Gastrocnemius medialis (tissue), 4 donors: ENCODE measurements around the gene PALD1.

Source experiments
- CTCF ChIP-seq, 5 experiments: fragments of 450-650 bp in 3 of 5; fragments of 200-600 bp in 2 of 5; sonication (generic) in 2 of 5; IDR thresholded peaks in 4 of 5; conservative IDR thresholded peaks in 1 of 5; 1 replicate in 4 of 5; 2 replicates in 1 of 5; pipeline ENCODE4 v1.5.1; 2016 to 2019; ENCODE audit warnings: antibody characterized with exemption in 5 of 5, mild to moderate bottlenecking in 3 of 5, moderate library complexity in 3 of 5
- POLR2A ChIP-seq, 2 donors: fragments of 450-650 bp; IDR thresholded peaks; one replicate each; pipeline ENCODE4 v1.6.1; 2017; ENCODE audit warnings: antibody characterized with exemption in 2 of 2, mild to moderate bottlenecking in 2 of 2, moderate library complexity in 2 of 2

- TF ChIP-seq CTCF (IDR thresholded peaks at IDR 0.05 in 4 of 5, conservative IDR thresholded peaks at IDR 0.05 in 1 of 5) (no peak), POLR2A (IDR thresholded peaks at IDR 0.05) (no peak)
Observed at GRCh38 chr10:70533189-70533558, 54.6 kb downstream of the PALD1 start.
